ENCODE data around the gene CRTAC1.

Gene CRTAC1

DNA sequence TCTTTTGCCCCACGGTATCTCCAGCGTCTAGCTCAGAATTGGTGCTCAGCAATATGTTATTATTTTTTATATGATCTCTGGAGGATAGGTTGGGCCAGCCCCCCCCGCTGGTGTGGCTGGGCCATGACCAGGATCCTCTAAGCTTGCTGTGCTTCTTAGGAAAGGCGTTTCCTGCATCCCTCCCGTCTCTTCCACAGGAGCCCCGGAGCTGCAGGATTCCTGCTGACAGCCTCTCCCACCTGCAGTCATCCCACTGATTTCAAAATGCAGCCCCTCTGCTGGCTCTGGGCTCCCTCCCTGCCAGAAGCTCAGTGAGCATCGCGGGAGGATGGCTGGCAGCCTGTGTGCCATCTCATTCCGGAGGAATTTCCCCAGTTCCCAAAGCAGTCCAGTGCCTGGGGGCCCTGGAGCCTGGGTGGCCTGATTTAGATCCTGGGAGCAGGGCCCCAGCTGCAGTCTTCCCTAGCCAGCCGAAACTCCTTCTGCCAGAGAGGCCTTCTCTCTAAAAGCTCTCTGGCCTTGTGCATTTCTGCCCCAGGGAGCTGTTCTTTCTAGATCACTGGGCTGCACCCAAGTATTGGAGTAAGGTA, 202.6 kb downstream of the CRTAC1 start:
- no peak for DNase-seq

DNA sequence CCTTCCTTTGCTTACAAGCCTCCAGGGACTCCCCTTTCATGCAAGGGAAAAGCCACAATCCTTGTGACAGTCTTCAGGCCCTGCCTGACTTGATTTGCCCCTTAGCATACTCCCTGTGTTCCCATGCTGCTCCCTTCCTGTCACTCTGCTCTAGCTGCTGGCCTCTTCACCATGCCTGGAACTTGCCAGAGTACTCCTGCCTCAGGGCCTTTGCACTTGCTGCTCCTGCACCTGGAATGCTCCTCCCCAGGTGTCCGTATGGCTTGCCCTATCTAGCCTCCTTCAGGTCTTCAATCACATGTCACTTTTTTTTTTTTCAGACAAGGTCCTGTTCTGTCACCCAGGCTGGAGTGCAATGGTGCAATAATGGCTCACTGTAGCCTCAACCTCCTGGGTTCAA, 203.5 kb downstream of the CRTAC1 start:
- DNase-seq, result no peak

DNA sequence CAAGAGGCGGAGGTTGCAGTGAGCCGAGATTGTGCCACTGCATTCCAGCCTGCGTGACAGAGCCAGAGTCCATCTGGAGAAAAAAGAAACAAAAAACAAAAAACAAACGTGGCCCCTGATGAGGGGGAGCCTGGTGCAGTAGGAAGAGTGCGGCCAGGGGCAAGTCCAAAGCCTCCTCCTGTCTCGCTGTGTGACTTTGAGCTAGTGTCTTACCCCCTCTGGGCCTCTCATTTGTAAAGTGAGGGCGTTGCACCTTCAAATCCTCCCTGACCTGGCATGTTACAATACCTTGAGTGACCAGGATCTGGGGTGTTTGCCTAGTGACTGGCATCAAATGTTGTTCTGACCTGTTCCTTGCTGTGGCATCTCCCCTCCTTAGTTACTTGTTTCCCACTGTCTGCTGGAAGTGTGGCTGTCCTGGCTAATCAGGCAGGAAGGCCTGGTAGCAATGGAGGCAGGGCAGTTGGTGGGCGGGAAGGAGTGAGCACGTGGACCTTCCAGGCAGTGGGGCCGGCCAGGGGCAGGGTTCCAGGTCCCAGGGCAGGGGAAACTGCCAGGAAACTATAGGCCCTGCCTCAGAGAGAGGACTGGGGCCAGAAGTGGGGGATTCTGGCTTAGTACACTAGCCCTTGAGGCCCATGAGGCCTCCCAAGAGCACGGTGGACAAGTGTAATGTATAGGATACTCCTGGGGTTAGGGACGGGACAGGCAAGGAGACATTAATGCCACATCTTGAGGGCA, 205.2 kb downstream of the CRTAC1 start:
- DNase-seq, result no peak

DNA sequence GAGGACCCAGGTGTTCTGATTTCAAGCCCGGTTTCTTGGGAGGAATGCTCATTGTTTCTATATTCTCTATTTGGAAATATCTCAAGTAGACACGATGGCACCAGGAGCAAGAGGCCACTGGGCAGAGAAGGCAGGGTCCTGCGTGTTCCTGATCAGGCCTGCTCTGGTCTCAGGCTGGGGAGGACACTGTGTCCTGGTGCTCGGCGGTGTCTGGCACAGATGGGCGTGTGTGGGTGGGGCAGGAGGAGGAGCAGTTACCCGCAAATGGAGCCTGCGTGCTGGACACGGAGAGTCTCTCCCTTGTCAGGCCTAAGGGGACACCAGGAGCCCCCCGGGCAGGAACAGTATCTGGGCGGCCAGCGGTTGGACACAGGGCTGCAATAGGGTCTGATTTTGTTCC, 206.7 kb downstream of the CRTAC1 start:
- no peak for DNase-seq

DNA sequence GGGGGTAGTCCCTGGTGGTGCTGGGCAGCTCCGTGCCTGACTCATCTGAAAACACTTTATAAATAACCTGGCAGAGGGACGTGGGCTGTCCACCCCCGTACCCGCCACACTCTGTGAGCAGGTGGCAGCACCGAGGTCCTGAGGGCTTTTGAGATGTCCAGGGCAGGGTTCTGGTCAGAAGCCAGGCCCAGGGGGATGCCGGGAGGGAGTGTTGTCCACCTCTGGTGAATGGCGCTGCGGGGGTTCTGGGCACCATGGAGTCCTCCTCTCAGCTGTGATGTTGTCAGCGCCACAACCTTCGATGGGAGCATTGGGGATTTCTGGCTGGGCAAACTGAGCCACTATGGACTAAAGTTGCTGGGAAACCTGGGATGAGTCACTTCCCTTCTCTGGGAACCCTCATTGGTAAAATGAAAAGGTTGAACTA, 208.1 kb downstream of the CRTAC1 start:
- no peak for DNase-seq

DNA sequence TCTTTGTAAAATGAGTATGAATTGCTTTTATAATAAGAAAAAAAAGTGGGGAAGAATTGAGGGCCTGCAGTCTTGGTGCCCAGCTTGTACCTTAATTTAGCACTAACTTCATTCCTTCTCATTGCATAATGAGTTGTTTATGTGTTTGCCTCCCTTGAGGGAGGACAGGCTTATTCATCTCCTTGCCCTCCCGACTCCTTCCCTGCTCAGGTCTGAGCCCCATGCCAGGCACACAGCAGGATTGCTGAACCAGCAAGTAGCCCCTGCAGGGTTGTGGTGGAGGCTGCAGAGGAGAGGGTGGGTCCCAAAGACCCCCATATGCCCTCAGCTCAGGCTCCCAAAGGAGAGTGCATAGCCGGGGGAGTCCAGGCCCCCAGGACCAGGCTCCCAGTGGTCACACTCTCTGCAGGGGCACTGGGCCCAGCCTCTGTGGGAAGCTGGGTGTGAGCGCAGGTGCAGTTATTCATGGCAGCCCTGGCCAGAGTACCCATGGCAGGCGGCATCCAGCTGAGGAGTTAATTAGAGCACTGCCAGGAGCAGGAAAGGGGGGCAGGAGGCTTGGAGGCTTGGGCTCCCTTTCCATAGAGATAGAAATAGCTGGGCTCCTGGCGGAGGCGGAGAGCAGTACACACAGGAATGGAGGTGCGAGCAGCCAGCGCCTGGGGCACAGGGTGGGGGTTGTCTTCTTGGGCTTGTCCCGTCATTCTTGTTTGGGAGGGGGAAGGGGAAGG, 208.9 kb downstream of the CRTAC1 start:
- DNase-seq, result no peak

DNA sequence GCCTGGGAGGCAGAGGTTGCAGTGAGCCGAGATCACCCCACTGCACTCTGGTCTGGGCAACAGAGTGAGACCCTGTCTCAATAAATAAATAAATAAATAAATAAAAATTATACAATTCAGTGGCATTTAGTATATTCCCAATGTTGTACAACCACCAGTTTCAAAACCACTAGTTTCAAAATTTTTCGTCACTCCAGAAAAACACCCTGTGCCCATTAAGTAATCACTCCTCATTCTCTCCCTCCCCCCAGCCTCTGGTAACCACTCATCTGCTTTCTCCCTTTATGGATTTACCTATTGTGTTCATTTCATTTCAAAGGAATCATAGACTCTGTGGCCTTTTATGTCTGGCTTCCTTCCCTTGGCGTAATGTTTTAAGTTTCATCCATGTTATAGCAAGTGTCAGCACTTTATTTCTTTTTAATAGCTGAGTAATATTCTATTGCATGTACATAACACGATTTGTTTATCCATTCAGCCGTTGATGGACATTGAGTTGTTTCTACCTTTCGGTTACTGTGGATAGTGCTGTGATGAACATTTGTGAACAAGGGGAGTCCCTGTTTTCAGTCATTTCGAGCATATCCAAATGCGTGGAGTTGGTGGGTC, 210.2 kb downstream of the CRTAC1 start:
- DNase-seq, result no peak

DNA sequence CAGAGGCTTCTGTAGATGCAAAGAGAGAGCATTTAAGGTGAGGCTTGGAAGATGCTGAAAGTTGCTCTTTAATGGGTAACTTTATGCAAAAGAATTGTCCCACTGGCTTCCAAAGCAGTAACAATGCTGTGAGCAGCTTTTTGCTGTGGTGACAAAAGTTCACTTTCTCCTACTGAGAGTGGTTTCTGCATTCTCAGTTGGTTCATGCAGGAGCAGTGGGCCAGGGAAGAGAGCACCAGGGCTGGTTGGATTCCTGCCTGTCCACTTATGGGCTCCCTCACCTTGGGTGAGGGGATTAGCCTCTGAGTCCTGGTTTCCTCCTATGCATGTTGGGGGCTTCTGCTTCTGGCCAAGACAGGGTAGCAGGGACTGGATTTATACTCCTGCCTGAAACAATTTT, 211.8 kb downstream of the CRTAC1 start:
- DNase-seq, result no peak

DNA sequence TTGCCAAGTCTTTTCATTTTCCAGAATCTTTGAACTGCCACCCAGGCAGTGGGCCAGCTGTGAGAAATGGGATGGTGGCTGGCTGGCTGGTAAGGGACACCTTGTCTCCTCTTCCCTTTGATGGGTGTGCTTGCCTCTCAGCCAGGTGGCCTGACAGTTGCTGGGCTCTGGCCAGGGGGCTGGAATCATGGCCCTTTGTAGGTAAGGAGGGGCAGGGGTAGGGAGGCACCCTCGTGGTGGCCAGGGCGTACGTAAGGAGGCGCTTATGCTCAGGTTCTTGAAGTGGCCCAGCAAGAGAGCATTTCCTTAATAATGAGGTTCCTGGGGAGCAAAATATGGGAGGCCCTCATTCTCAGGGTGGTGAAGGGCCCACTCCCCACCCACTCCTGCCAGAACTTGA, 213.8 kb downstream of the CRTAC1 start:
- no peak for DNase-seq
